ENCODE data around the gene ADAM23. TPM values are rescaled to one million over a fixed set of nuclear protein-coding genes. Genes with fewer than 3 reads are reported as not detected.
A peak's percentile ranks its signal among the peaks of the same experiment; 100 is the strongest.

ADAM23 gene
- total and polyA plus RNA-seq, 2 experiments from 2014 or later = 11.8 to 15.9 TPM

GRCh38 chr2:206511283-206511682, 68.0 kb downstream of the ADAM23 start:
- no peaks in the 10 kb centered on the region for H3K27me3 ChIP-seq (ENCODE audit: insufficient read depth)
- 0 out of 2 replicates have a peak, but pooled peaks cover 12% of the 10 kb centered on the region for H3K4me1 ChIP-seq (ENCODE audit: insufficient read depth)
- H3K9me2 ChIP-seq (ENCODE audit: insufficient read depth) = no peaks in the 10 kb centered on the region
- H3K9me3 Mint-ChIP-seq = no peaks in the 10 kb centered on the region
- H3K4me3 Mint-ChIP-seq = no peak overlapping the region
- H3K36me3 Mint-ChIP-seq (ENCODE audit: low read depth) = no peaks in the 10 kb centered on the region
- no peak overlapping the region for H3K27ac ChIP-seq (ENCODE audit: low read depth)
- no peaks in the 10 kb centered on the region for H4K20me1 ChIP-seq (replicated peaks; ENCODE audit: insufficient read depth)
- peak; percentile 84 for ATAC-seq
- DNase-seq (ENCODE audit: low spot score) = no peak
- TF ChIP-seq ZNF331 (CRISPR knock-in tag; IDR thresholded peaks at IDR 0.05; ENCODE audit: low read depth) (no peak), ETS1 (IDR thresholded peaks at IDR 0.05) (no peak), NANOG (IDR thresholded peaks at IDR 0.05; ENCODE audit: borderline replicate concordance) (no peak), JUNB (IDR thresholded peaks at IDR 0.05; ENCODE audit: unreplicated experiment) (no peak), CREB1 (CRISPR knock-in tag; IDR thresholded peaks at IDR 0.05; ENCODE audit: low read depth) (no peak), EZH2 (IDR thresholded peaks at IDR 0.05; ENCODE audit: low read depth, unreplicated experiment) (no peak), CTCF (conservative IDR thresholded peaks at IDR 0.05; ENCODE audit: low read depth in 2 of 2) (no peak), EZH2phosphoT487 (IDR thresholded peaks at IDR 0.05; ENCODE audit: unreplicated experiment) (no peak), REST (IDR thresholded peaks at IDR 0.05; ENCODE audit: unreplicated experiment) (no peak), STAT1 (IDR thresholded peaks at IDR 0.05; ENCODE audit: unreplicated experiment) (no peak), POLR2AphosphoS5 (IDR thresholded peaks at IDR 0.05; ENCODE audit: low read depth) (no peak), ZNF114 (CRISPR knock-in tag; IDR thresholded peaks at IDR 0.05) (no peak), ZNF462 (CRISPR knock-in tag; IDR thresholded peaks at IDR 0.05) (no peak)
- no peak overlapping the region for H3K27ac Mint-ChIP-seq
- no peak overlapping the region for H2AFZ ChIP-seq
- no peaks in the 10 kb centered on the region for H3K36me3 ChIP-seq (ENCODE audit: insufficient read depth)
- no peaks in the 10 kb centered on the region for H3K79me2 ChIP-seq (replicated peaks; ENCODE audit: insufficient read depth)
- H3K4me2 ChIP-seq = no peak overlapping the region
- peaks cover 15% of the 10 kb centered on the region for H3K4me1 Mint-ChIP-seq
- H3K27me3 Mint-ChIP-seq (ENCODE audit: insufficient read depth, low read depth, poor library complexity) = no peaks in the 10 kb centered on the region
- H3K4me3 ChIP-seq = no peak overlapping the region
- no peaks in the 10 kb centered on the region for H3F3A ChIP-seq (replicated peaks; ENCODE audit: low read depth)

Data from GM23338 (cell line).